T-helper 1 cell treated with Interleukin-12 subunit alpha and Interleukin-12 subunit beta and Interleukin-4 antibody, amounts not matched to agents 30 ng/mL and 1 ng/mL, for 36 hours (primary cell): ENCODE results near the gene NGRN. TPM values are rescaled to one million over a fixed set of nuclear protein-coding genes. Genes with fewer than 3 reads are reported as not detected.

ENCODE experiments used
- intact Hi-C: fragments of 100-400 bp; cut with micrococcal nuclease; formaldehyde crosslinking; loops from one replicate; pipeline ENCODE4 v1.15.1; 2024
- total RNA-seq: library from RNA; stranded (reverse); gene quantifications from 2 replicates; pipeline ENCODE4 v1.2.3, GENCODE V29; 2022

The NGRN gene, protein sequence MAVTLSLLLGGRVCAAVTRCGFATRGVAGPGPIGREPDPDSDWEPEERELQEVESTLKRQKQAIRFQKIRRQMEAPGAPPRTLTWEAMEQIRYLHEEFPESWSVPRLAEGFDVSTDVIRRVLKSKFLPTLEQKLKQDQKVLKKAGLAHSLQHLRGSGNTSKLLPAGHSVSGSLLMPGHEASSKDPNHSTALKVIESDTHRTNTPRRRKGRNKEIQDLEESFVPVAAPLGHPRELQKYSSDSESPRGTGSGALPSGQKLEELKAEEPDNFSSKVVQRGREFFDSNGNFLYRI
- 32.7 and 34.7 TPM in 2 replicates for total RNA-seq

DNA sequence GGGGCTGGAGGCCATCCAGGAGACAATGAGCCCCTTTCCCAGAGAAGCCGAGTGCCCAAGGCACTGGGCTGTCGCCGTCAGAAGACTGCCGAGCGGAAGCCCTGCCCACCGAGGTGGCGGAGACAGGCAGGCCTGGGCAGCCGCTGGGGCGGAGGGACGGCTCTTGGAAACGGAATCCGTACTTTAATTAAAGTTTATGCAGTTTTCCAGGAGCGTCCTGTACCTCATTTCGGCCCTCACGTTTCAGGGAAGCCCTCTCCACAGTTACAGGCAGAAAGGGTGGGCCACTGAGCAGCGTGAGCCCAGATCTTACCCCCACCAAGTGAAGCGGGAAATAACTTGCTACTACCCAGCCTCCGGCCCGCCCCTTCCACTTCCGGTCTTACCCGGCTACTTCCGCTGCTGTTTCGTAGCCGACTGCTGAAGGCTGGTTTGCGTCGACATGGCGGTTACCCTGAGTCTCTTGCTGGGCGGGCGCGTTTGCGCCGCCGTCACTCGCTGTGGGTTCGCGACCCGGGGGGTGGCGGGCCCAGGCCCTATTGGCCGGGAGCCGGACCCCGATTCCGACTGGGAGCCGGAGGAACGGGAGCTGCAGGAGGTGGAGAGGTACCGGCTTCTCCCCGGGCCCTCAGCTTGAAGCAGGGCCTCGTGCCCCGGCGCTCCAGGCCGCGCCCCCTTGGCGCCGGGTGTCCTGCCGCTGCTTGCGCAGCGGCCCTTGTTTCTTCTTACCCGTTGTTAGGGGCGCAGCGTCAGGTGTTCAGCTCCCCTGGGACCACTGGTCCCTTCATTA lies at the start of gene NGRN:
Gene NGRN, plus strand, starts transcription at position 402 of the 790 bp plus-strand sequence. Its CDS starts 41 bp downstream, at position 443.
- intact Hi-C loops, result loop anchor here (1.0 to 10.0 kb wide), 13 partner anchors 16 to 669 kb away; partner anchors contain the start of genes AP3S2, BLM, GDPGP1 and IQGAP1

DNA sequence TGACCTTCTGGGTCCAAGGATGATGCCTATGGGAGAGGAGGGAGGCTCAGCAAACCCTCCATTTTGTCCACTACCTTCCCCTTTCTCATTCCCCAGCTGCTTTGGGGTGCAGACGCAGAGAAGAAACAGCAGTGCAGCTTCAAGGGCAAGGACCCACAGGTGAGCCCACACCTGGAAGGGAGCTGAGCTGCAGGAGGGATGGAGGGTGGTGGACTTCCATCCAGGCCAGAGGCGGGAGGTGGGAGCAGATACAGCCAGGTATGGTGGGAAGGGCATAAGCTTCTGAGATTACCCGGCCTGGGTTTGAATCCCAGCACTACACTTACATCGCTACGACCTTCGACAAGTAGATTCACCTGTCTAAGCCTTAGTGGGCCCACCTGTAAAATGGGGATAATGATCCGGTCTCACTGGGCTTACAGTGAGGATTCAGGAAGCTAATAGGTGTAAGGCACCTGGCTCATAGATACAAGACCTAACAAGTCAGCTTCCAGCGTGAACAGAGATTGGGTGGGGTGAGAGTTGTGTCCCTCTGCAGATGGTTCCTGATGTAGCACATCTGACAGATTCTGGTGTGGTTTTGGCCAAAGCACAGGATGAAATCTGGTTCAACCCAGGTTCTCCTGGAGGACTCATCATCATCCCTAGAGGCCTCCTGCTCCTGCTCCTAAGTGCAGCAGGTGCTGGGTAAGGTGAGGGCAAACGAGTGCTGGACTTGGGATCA lies 47.6 kb upstream of the NGRN start:
- intact Hi-C loops, result no loop called here

DNA sequence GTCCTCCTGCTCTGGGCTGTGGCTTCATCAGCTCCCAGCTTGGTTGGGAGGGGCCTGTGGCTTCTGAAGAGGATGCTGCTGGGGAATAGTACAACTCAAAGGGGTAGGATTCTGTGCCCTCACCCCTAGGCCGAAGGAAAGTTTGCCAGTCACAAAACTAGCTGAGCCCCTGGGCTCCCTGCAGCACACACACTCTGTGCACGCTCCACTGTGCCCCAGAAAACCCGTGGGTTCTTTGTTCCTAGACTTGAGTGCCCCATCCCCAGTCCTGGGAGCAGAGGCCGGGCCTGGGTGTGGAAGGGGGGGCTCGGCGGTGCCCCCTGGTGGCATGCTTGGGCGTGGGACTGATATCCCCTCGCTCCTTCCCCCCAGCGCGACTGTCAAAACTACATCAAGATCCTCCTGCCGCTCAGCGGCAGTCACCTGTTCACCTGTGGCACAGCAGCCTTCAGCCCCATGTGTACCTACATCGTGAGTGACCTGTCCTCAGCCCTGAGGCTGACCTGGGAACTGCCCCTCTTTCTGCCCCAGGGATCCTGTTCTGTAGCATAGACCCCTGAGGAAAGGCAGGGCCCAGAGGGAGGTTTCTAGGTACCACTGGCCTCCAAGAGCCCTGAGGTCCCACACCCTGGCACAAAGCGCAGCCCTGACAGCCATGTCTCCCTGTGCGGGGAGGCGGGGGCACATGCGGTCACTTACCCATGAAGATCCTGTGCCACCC lies 45.9 kb upstream of the NGRN start:
- intact Hi-C loops, result loop anchor here (1.0 kb wide), 1 partner anchor 76 kb away; no protein-coding TSS in a partner anchor

DNA sequence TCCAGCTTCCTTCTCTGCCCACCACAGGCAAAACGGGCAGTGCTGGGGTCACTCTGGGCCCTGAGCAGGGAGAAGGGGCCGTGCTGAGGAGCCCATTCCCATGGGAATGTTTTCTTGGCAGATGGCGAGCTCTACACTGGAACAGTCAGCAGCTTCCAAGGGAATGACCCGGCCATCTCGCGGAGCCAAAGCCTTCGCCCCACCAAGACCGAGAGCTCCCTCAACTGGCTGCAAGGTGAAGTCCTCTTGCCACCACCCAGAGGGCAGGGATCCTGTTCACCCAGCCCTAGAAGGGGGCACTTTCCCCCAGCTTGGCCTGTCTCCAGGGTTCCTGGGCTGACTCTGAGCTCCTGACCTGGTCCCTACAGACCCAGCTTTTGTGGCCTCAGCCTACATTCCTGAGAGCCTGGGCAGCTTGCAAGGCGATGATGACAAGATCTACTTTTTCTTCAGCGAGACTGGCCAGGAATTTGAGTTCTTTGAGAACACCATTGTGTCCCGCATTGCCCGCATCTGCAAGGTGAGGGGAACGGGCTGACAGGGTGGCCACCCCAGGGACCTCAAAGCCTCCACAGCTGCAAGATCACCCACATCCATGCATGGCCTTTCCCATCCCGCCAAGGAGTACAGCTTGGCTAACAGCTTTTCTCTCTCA lies 44.1 kb upstream of the NGRN start:
- intact Hi-C loops, result no loop called here

DNA sequence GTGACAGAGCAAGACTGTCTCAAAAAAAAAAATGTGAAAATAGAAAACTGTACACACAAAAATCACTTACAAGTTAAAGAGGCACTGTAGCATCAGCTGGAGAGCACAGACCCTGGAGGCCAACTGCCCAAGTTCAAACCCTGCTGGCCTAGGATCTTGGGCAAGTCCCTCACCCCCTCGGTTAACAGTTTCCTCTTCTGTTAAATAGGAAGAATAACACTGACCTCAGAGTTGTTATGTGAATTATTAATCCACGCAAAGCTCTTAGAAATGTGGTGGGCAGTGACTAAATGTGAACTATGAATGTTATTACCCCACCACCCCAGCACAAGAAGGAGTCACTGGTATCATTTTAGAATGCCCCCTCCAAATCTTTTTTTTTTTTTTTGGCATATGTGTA lies 42.9 kb upstream of the NGRN start:
- intact Hi-C loops, result no loop called here

DNA sequence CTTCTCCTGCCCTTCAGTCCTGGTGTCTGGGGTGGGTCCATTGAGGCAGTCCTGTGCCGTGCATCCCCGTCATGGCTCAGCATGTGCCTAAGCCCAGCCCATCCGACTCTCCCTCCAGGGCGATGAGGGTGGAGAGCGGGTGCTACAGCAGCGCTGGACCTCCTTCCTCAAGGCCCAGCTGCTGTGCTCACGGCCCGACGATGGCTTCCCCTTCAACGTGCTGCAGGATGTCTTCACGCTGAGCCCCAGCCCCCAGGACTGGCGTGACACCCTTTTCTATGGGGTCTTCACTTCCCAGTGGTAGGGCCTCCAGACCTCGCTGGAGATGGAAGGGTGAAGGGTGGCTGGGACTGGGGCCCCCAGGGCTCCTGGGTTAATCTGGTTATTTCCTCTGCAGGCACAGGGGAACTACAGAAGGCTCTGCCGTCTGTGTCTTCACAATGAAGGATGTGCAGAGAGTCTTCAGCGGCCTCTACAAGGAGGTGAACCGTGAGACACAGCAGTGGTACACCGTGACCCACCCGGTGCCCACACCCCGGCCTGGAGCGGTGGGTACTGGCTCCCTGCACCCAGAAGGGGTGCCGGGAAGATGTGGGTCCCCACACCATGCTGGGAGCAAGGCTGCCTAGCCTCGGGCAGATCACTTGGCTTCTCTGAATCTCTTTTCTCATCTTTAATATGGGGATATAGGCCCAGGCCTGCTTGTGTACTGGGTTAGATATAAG lies 41.9 kb upstream of the NGRN start:
- intact Hi-C loops, result no loop called here

DNA sequence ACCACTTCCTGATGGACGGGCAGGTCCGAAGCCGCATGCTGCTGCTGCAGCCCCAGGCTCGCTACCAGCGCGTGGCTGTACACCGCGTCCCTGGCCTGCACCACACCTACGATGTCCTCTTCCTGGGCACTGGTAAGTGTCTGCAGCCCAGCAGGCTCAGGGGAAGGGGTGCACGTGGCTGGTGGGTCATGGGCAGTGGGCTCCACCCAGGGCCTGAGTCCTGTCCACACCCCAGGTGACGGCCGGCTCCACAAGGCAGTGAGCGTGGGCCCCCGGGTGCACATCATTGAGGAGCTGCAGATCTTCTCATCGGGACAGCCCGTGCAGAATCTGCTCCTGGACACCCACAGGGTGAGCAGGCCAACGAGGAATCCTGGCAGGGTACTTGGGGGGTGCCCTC lies 40.4 kb upstream of the NGRN start:
- intact Hi-C loops, result no loop called here

DNA sequence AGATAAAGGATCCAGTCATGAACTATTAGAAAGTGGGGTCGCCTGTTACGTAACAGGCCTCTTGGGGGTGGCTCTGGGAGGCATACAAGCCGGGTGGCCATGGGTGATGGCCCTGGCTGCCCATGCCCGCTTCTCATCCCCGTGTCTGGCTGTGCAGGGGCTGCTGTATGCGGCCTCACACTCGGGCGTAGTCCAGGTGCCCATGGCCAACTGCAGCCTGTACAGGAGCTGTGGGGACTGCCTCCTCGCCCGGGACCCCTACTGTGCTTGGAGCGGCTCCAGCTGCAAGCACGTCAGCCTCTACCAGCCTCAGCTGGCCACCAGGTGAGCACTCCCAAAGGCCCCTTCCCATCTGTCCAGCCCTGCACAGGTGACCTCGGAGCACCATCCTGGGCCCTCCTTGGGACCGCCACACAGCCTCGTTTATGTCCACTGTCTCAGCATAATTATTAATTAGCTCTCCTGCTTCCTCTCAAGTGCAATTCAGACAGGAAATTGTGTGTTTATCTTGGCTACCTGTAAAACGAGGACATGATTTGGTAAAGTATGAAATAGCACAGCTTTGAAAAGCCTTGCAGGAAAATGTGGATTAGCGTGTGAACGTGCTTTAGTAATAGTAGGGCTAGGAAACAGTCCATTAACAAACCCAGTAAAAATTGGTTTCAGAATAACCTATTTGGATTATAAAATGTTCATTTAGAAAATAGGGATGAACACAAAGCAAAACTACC lies 39.8 kb upstream of the NGRN start:
- intact Hi-C loops, result no loop called here

DNA sequence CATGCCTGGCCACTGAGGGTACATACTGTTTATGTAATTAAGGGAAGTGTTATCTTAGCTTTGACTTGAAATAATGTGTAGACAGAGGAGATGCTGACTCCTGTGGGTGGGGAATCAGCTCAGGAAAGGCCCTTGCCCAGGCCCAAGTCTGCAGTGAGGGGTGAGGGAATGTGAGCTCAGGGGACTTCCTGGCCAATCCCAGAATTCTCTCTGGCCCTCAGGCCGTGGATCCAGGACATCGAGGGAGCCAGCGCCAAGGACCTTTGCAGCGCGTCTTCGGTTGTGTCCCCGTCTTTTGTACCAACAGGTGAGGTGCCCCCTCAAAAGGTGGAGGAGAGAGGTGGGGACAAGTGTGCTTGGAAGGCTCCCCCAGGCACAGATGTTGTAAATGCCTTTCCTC lies 38.1 kb upstream of the NGRN start:
- intact Hi-C loops, result no loop called here

DNA sequence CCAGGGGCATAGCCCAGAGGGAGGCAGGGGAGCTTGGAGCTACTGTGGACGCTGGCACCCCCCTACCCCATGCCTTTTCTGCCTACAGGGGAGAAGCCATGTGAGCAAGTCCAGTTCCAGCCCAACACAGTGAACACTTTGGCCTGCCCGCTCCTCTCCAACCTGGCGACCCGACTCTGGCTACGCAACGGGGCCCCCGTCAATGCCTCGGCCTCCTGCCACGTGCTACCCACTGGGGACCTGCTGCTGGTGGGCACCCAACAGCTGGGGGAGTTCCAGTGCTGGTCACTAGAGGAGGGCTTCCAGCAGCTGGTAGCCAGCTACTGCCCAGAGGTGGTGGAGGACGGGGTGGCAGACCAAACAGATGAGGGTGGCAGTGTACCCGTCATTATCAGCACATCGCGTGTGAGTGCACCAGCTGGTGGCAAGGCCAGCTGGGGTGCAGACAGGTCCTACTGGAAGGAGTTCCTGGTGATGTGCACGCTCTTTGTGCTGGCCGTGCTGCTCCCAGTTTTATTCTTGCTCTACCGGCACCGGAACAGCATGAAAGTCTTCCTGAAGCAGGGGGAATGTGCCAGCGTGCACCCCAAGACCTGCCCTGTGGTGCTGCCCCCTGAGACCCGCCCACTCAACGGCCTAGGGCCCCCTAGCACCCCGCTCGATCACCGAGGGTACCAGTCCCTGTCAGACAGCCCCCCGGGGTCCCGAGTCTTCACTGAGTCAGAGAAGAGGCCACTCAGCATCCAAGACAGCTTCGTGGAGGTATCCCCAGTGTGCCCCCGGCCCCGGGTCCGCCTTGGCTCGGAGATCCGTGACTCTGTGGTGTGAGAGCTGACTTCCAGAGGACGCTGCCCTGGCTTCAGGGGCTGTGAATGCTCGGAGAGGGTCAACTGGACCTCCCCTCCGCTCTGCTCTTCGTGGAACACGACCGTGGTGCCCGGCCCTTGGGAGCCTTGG lies 37.4 kb upstream of the NGRN start:
- intact Hi-C loops, result no loop called here

DNA sequence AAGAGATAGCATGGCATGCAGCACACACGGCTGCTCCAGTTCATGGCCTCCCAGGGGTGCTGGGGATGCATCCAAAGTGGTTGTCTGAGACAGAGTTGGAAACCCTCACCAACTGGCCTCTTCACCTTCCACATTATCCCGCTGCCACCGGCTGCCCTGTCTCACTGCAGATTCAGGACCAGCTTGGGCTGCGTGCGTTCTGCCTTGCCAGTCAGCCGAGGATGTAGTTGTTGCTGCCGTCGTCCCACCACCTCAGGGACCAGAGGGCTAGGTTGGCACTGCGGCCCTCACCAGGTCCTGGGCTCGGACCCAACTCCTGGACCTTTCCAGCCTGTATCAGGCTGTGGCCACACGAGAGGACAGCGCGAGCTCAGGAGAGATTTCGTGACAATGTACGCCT lies 36.5 kb upstream of the NGRN start:
- intact Hi-C loops, result no loop called here

DNA sequence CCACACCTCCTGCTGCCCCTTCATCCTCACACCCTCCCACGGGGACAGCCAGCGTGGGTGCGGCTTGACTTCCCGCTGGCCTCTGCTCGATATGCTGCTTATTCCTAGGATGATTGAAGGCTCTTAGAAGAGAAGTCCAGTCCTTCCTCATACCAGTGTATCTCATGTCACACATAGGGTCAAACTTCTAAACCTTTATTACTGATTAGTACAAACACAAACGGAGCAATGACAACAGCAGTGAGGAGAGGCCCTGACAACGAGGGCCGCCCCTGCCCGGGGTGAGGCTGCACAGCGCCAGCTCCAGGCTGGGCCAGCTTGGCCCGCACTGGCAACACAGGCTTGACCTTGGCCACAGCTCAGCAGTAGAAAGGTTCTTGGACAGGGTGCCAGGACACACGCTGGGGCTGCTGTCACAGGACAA lies 35.4 kb upstream of the NGRN start:
- intact Hi-C loops, result loop anchor here (5.0 to 10.0 kb wide), 6 partner anchors 172 to 895 kb away; partner anchors contain the start of genes AP3S2, POLG, TICRR and VPS33B

DNA sequence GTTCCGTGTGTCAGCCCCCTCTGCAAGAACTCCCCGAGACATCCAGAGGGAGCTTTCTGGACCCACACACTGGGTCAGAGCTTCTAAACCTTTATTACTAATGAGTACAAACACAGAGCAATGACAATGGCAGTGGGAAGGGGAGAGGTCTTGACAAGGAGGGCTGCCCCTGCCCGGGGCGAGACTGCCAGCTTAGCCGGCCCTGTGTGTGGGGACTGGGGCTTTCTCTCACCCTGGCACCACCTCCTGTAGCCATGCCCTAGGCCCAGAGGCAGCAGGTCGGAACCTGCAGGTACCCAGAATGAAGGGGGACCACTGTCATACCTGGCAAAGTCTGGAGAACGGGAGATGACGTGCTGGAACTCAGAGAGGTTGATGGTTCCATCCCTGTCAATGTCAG lies 34.9 kb upstream of the NGRN start:
- intact Hi-C loops, result loop anchor here (1.0 to 10.0 kb wide), 8 partner anchors 87 to 896 kb away; partner anchors contain the start of genes AP3S2, POLG, TICRR and VPS33B

DNA sequence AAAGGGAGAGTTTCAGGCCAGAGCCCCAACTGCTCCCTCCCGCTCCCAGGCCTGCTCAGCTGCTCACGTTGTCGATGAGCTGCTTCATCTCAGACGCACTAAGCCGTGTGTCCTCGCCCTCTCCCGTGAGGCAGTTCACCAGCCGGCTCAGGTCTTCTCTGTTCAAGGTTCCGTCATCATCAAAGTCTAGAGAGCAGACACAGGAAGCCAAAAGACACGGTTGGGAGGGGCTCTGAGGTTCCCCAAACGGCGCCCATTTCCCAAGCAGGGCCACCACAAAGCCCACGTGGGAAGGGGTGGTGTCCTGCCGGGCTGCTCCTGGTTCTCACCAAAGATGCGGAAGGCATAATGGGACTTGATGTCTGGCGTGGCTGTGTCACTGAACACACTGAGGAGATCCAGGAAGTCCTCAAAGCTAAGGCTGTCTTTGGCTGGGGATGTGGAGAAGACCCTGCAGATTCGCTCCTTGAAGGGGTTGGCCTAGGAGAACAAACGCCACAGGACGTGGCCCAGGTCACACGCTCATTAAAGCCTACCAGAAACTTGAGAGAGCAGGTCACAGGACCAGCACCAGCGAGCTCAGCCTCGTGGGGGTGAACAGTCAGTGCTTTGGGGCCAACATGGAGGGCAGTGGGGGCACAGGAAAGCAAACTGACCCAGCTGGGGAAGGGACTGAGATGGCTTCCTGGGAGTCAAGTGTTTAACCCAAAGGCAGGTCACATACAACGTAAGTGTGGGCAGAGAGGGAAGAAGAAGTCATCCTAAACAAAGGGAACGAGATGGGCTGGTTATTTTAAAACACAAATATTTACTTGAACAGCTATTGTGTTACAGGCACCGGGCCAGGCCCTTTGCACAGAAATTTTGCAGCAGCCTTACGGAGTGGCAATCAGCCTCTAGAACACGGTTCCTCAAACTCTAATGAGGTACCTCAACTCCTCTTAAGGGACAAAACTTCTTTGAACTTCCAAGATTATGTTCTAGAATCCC lies 34.1 kb upstream of the NGRN start:
- intact Hi-C loops, result loop anchor here (1.0 to 10.0 kb wide), 9 partner anchors 88 to 897 kb away; partner anchors contain the start of genes AP3S2, BLM, POLG and TICRR

DNA sequence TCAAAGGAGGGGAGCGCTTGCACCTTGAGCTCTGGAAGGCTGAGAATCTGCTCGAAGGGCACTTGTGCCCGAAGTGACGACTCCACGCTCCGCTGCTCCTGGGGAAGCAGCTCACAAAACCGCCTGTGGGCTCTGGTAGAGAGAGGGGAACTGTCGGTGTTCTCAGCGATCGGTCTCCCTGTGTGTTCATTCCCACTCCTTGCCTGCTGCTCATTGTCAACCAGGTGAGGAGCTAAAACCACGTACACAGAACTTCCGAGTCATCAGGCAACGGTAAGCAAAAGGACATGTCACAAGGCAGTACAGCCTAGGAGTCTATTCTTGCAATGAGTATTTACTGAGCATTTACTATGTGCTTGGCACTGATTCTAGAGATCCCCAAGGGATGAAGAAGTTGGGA lies 33.3 kb upstream of the NGRN start:
- intact Hi-C loops, result loop anchor here (2.0 to 10.0 kb wide), 7 partner anchors 170 to 897 kb away; partner anchors contain the start of genes AP3S2, BLM, POLG and TICRR

DNA sequence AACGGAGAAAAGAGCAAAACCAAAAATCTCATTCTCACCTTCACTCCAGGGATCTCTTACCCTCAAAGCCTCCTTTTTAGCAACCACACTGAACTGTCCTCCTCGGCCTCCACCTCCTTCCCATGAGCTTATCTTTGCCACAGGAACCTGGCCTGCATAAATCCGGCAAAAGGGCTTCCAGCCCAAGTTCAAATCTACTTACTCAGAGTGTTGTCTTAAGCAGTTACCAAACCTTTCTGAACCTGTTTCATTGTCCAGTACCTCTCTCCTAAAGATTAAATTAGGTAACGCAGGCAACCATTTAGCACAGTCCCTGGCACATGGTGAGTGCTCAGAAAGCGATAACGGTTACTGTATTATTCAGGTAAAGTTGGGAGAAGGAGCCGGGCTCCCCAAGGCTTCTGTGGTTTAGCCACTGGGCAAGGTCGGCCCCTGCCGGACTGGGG lies 32.5 kb upstream of the NGRN start:
- intact Hi-C loops, result loop anchor here (2.0 to 10.0 kb wide), 7 partner anchors 169 to 898 kb away; partner anchors contain the start of genes AP3S2, BLM, POLG and TICRR
